GM21360 (cell line): Measurements from ENCODE around the gene USP12.
A peak's percentile ranks its signal among the peaks of the same experiment; 100 is the strongest.
"Not testable (repeated sequence)": the region's sequence is repeated elsewhere in the genome, so short reads cannot be mapped to it uniquely, and the experiment has no call there.

Experiments used
- ATAC-seq: cut with Tn5 transposase; IDR thresholded peaks from one replicate; pipeline ENCODE4 v1.9.1; 2021; ENCODE audit warnings: mild to moderate bottlenecking, moderate library complexity; ENCODE audit not compliant: unreplicated experiment

USP12 gene, protein sequence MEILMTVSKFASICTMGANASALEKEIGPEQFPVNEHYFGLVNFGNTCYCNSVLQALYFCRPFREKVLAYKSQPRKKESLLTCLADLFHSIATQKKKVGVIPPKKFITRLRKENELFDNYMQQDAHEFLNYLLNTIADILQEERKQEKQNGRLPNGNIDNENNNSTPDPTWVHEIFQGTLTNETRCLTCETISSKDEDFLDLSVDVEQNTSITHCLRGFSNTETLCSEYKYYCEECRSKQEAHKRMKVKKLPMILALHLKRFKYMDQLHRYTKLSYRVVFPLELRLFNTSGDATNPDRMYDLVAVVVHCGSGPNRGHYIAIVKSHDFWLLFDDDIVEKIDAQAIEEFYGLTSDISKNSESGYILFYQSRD

DNA sequence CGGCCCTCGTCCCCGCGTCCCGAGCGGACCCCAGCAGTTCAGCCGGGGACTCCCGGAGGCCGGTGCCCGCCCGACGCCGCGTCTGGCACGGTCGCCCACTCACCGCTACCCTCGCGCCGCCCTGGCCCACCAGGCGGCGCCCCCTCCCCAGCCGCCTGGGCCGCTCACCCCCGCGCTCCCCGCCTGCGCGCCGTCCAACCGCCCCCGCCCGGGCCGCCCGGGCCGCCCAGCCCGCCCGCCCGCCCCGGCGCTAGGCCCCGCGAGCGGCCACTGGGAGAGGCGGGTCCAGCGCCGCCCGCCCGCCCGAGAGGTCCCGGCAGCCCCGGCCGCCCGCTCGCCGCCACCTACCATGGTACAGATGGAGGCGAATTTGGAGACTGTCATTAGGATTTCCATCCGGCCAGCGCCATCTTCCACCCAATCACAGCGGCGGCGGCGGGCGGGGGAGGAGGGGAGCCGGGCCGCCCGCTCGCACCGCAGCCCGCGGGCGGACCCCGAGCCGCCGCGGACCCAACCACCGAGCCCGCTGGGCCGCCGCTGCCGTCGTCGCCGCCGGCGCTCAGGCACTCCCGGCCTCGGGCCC lies at the start of gene USP12:
TSS of gene USP12 (minus strand) at position 568 of the 583 bp plus-strand sequence. CDS start at position 396, 172 bp downstream.
- peak; percentile 11 for ATAC-seq

- no peak for ATAC-seq
These were observed 48.0 kb upstream of the USP12 start for GRCh38 chr13:27219611-27220010.

DNA sequence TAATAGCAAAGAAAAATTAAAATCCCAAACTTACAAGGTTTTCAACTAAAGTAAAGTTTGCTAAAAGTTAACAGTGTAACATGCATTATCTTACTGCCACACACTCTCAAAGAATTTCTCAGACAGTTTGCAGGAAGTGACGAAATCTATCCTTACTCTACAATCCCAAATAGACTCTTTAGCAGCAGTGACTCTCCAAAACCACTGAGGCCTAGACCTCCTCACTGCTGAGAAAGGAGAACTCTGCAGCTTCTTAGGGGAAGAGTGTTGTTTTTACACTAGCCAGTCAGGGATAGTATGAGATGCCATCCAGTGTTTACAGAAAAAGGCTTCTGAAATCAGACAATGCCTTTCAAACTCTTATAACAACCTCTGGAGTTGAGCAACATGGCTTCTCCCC lies 47.2 kb upstream of the USP12 start:
- ATAC-seq: not testable (repeated sequence)

DNA sequence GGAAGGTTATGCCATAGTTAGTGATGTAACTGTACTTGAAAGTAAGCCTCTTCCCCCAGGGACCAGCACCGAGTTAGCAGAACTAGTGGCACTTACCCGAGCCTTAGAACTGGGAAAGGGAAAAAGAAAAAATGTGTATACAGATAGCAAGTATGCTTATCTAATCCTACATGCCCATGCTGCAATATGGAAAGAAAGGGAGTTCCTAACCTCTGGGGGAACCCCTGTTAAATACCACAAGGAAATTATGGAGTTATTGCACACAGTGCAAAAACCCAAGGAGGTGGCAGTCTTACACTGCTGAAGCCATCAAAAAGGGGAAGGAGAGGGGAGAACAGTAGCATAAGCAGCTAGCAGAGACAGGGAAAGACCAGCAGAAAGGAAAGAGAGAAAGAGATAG lies 46.2 kb upstream of the USP12 start:
- ATAC-seq: not testable (repeated sequence)

- ATAC-seq: not testable (repeated sequence)
These were observed 41.8 kb upstream of the USP12 start for GRCh38 chr13:27213386-27213785.

- ATAC-seq: no peak
These were observed 40.3 kb upstream of the USP12 start for GRCh38 chr13:27211771-27212364.

DNA sequence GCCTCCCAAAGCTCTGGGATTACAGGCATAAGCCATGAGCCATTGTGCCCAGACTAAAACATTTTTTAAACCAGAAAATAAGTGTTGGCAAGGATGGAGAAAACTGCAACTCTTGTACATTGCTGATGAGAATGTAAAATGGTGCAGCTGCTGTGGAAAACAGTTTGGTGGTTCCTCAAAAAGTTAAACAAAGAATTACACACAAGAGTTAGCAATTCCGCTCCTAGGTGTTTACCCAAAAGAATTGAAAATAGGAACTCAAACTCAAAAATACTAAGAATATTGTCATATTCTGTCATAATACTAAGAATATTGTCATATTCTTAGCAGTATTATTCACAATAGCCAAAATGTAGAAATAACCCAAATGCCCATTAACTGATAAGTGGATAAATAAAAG lies 39.7 kb upstream of the USP12 start:
- ATAC-seq: no peak

- ATAC-seq: no peak
These were observed 36.9 kb upstream of the USP12 start for GRCh38 chr13:27208514-27208913.

- ATAC-seq: no peak
These were observed 32.2 kb upstream of the USP12 start for GRCh38 chr13:27203854-27204253.

GRCh38 chr13:27203186-27203585 lies 31.6 kb upstream of the USP12 start:
- ATAC-seq: no peak

DNA sequence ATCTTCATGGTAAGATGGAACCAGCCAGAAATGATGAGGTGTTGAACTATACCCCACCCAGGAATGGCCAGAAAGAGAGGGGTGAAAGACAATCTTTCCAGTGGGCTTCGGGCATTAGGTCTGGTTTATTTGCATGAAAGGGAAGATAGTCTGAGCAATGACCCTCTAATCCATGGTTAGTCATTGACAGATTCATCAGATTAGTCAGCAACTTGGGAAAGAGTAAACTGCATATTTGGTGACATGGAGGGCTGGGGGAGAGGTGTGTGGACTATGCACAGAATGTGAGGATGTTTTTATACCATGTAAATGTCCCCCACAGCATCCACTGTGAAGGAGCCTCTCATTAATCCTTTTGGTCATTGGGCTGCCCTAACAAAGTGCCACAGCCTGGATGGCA lies 30.1 kb upstream of the USP12 start:
- no peak for ATAC-seq

DNA sequence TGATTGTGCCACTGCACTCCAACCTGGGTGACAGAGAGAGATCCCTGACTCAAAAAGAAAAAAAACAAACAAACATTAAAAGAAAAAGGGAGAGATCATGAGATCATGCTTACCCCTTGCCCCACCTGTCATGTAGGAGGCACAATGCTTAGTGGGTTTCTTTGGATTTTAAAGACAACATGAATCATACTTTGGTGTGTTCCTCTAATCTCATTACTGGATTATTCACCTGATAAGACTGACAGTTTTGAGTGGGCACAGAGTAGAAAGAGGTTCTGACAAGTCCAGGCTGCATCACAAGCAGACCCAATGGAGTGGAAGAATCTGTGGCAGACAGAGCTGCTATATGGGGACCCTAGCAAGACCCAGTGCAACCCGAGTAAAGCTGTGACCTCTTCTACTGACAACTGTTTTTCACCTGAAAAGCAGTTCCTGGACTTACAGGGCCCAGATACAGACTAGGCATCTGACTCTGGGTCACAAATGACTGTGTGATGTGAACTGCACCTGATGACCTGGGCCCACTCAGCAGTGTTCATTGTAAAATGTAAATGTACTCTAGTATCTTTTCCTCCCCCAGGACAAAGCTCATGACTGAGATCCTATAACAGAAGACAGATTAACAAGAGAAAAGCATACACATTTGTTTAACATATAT lies 28.9 kb upstream of the USP12 start:
- no peak for ATAC-seq

DNA sequence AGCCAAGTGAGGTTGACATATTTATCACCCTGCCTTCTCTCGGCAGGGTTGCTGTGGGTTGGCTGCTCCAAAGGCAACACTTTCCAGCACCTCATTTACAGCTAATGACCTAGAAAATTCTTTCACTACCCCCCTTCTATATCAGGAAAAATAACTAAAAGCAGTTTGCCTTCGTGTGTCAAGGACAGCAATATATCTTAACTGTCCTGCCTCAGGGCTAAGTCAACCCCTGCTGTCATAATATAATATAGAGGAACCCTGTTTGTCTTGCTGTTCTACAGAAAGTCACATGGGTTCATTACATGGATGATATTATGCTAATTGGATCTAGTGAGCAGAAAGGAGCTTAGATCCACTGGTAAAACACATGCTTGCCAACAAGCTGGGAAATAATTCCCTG lies 28.1 kb upstream of the USP12 start:
- ATAC-seq: no peak

DNA sequence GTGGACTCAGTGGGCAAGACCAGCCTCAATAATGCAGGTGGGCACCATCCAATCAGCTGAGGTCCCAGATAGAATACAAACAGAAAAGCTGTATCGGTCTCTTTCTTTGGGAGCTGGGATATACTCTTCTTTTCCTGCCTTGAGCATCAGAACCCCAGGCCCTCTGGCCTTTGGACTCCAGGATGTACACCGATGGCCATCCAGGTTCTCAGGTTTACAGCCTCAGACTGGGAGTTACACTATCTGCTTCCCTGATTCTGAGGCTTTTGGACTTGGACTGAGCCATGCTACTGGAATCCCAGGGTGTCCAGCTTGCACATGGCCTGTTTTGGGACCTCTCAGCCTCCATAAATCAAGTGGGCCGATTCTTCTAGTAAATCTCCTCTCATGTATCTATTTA lies 27.6 kb upstream of the USP12 start:
- ATAC-seq: no peak

DNA sequence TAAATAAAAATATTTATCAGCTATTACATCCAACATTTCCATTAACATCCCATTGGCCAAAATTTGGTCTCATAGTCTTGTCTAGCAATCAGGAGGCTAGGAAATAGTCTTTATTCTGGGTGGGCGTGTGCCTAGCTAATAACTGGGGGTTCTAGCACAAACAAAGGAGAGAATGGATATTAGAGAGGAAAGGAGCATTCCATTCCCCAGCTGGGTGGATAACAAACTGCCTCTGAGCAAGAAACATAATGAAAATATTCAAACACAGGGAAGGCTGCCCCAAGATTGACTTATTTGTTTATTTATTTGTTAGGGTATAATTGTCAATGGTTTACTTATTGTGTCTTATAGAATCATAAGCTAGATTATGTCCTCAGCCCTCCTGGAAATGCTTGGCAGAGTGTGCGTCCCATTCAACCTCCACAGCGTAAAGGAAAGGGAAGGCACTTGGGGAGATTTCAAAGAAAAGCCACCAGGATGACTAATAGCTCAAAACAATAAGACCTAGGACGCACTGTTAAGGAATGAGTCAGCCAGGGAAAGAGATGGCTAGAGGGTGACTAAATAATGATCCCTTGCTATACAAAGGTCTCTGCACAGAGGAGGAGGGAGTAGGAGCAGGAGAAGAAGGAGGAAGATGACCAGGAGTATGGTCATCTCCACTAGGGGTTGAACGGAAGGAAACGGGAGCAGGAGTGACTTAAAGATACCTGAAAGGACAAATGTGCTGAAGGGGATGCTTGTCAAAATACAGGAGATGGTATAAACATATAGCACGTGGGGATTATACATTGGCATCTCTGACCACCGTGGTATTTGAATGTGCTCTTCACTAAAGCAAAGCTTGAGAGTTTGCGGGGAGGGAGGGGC lies 23.5 kb upstream of the USP12 start:
- no peak for ATAC-seq

GRCh38 chr13:27194209-27194608 lies 22.6 kb upstream of the USP12 start:
- no peak for ATAC-seq

DNA sequence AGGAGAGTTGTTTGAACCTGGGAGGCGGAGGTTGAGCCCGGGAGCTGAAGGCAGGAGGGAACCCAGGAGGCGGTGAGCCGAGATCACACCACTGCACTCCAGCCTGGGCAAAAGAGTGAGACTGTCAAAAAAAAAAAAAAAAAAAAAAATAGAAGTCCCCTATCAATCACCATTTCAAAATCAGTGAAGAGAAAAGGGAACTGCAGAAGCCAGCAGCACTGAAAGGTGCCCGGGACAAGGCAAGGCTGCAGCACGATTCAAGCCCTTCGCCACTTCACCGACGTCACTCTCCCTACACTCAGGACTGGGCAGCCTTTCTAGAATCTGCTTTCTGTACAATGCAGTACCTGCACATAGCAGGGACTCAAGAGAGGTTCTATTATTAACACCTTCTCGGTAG lies 21.9 kb upstream of the USP12 start:
- ATAC-seq: no peak

GRCh38 chr13:27192973-27193372 lies 21.4 kb upstream of the USP12 start:
- ATAC-seq: no peak

- ATAC-seq: not testable (repeated sequence)
These were observed 20.8 kb upstream of the USP12 start for GRCh38 chr13:27192367-27192766.

GRCh38 chr13:27189192-27189591 lies 17.6 kb upstream of the USP12 start:
- ATAC-seq: no peak

DNA sequence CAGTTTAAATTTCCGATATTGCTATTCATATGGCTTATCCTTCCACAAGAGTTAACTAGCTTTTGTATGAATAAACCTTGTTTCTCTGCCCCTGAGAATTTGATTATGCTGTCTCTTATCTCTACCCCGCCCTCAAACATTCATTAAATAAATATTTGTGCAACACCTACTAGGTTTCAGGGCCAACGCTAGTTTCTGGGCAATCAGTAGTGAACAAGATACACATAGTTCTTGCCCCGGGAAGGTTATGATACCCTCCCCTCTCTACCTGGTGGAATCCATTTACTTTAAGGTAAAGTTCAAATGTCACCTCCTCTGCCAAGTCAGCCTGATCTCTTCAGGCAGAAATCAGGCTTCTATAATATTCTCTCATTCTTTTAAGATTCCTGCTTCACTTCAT lies 16.6 kb upstream of the USP12 start:
- no peak for ATAC-seq
